H9 (cell line): ENCODE data around the gene TRPV5. TPM values are rescaled to one million over a fixed set of nuclear protein-coding genes. Genes with fewer than 3 reads are reported as not detected.

ENCODE experiments used
- DNase-seq: peaks from one replicate; pipeline ENCODE4 v3.0.0-alpha.2; 2017
- H2AFZ ChIP-seq: one replicate; pipeline ENCODE4 v1.6.1; 2013; ENCODE audit warnings: mild to moderate bottlenecking, low read length, control low read depth, moderate library complexity
- H2AK5ac ChIP-seq: 2 replicates; pipeline ENCODE4 v1.6.1; 2013; ENCODE audit warnings: low read length, control low read depth, mixed read lengths; ENCODE audit not compliant: insufficient read length
- H2BK120ac ChIP-seq: one replicate; pipeline ENCODE4 v1.6.1; 2013; ENCODE audit warnings: low read depth, mild to moderate bottlenecking, low read length, control low read depth, inconsistent platforms; ENCODE audit not compliant: poor library complexity, severe bottlenecking
- H2BK12ac ChIP-seq: 2 replicates; pipeline ENCODE4 v1.6.1; 2013; ENCODE audit warnings: low read length, control low read depth, mixed read lengths, low read depth; ENCODE audit not compliant: insufficient read length
- H2BK15ac ChIP-seq: 2 replicates; pipeline ENCODE4 v1.6.1; 2013; ENCODE audit warnings: low read depth, low read length, control low read depth
- H2BK20ac ChIP-seq: one replicate; pipeline ENCODE4 v1.6.1; 2013; ENCODE audit warnings: low read depth, mild to moderate bottlenecking, low read length, control low read depth, inconsistent platforms; ENCODE audit not compliant: poor library complexity, severe bottlenecking
- H2BK5ac ChIP-seq: 2 replicates; pipeline ENCODE4 v1.6.1; 2013; ENCODE audit warnings: low read length, control low read depth, mixed read lengths; ENCODE audit not compliant: insufficient read length
- H3K14ac ChIP-seq: 2 replicates; pipeline ENCODE4 v1.6.1; 2013; ENCODE audit warnings: low read length, control low read depth; ENCODE audit not compliant: insufficient read depth
- H3K18ac ChIP-seq: 2 replicates; pipeline ENCODE4 v1.6.1; 2013; ENCODE audit warnings: low read depth, mild to moderate bottlenecking, mixed read lengths, low read length, control low read depth; ENCODE audit not compliant: insufficient read length
- H3K23ac ChIP-seq: 2 replicates; pipeline ENCODE4 v1.6.1; 2013; ENCODE audit warnings: low read length, control low read depth, mixed read lengths, low read depth; ENCODE audit not compliant: insufficient read length
- H3K23me2 ChIP-seq: 2 replicates; pipeline ENCODE4 v1.6.1; 2013; ENCODE audit warnings: low read depth, mild to moderate bottlenecking, mixed read lengths, low read length, control low read depth; ENCODE audit not compliant: insufficient read length, poor library complexity, severe bottlenecking
- H3K27ac ChIP-seq: 2 replicates; pipeline ENCODE4 v1.5.1; 2013; ENCODE audit warnings: low read length, control low read depth, mixed read lengths, low read depth; ENCODE audit not compliant: insufficient read length
- H3K27me3 ChIP-seq: 2 replicates; pipeline ENCODE4 v1.6.1; 2013; ENCODE audit warnings: low read length, control low read depth, inconsistent platforms; ENCODE audit not compliant: insufficient read depth
- H3K4ac ChIP-seq: 2 replicates; pipeline ENCODE4 v1.6.1; 2013; ENCODE audit warnings: low read depth, mild to moderate bottlenecking, control low read depth, inconsistent platforms, low read length, moderate library complexity
- H3K4me1 ChIP-seq: 2 replicates; pipeline ENCODE4 v1.6.1; 2013; ENCODE audit warnings: low read length, control low read depth, inconsistent platforms; ENCODE audit not compliant: insufficient read depth
- H3K4me2 ChIP-seq: 2 replicates; pipeline ENCODE4 v1.6.1; 2013; ENCODE audit warnings: low read length, control low read depth, mixed read lengths; ENCODE audit not compliant: insufficient read length, insufficient read depth
- H3K56ac ChIP-seq: 2 replicates; pipeline ENCODE4 v1.6.1; 2013; ENCODE audit warnings: low read depth, mild to moderate bottlenecking, mixed read lengths, low read length, control low read depth; ENCODE audit not compliant: insufficient read length
- H3K79me1 ChIP-seq: 2 replicates; pipeline ENCODE4 v1.6.1; 2013; ENCODE audit warnings: low read depth, mild to moderate bottlenecking, moderate library complexity, low read length, control low read depth, inconsistent platforms; ENCODE audit not compliant: insufficient read depth, poor library complexity, severe bottlenecking
- H3K79me2 ChIP-seq: 2 replicates; pipeline ENCODE4 v1.6.1; 2013; ENCODE audit warnings: low read length, control low read depth, inconsistent platforms; ENCODE audit not compliant: insufficient read depth
- H3K9ac ChIP-seq: 2 replicates; pipeline ENCODE4 v1.6.1; 2013; ENCODE audit warnings: low read length, control low read depth, mixed read lengths; ENCODE audit not compliant: insufficient read length; ENCODE audit errors: extremely low read depth
- H3K9me3 ChIP-seq: one replicate; pipeline ENCODE4 v1.6.1; 2013; ENCODE audit warnings: low read depth, low read length, inconsistent platforms; ENCODE audit not compliant: control insufficient read depth
- H3T11ph ChIP-seq: one replicate; pipeline ENCODE4 v1.6.1; 2013; ENCODE audit warnings: mild to moderate bottlenecking, low read length, control low read depth, inconsistent platforms
- H4K20me1 ChIP-seq: one replicate; pipeline ENCODE4 v1.6.1; 2013; ENCODE audit not compliant: control insufficient read depth, insufficient read length, insufficient read depth
- H4K5ac ChIP-seq: 2 replicates; pipeline ENCODE4 v1.6.1; 2013; ENCODE audit warnings: low read depth, mild to moderate bottlenecking, mixed read lengths, low read length, control low read depth; ENCODE audit not compliant: insufficient read length
- H4K8ac ChIP-seq: replicated peaks from 2 replicates; pipeline ENCODE4 v1.6.1; 2013; ENCODE audit warnings: low read length, control low read depth, mixed read lengths, low read depth; ENCODE audit not compliant: insufficient read length
- H4K91ac ChIP-seq: 2 replicates; pipeline ENCODE4 v1.6.1; 2013; ENCODE audit warnings: low read depth, mild to moderate bottlenecking, moderate library complexity, mixed read lengths, low read length, control low read depth; ENCODE audit not compliant: insufficient read length
- H3K27ac Mint-ChIP-seq, 3 experiments: 2 replicates in 2 of 3; 3 replicates in 1 of 3; pipeline ENCODE4 v1.8.0; 2020 to 2021; ENCODE audit warnings: mixed read lengths in 3 of 3, mild to moderate bottlenecking in 1 of 3, moderate library complexity in 1 of 3
- H3K27me3 Mint-ChIP-seq: 2 replicates; pipeline ENCODE4 v1.8.0; 2021; ENCODE audit warnings: low read depth, mild to moderate bottlenecking, moderate library complexity, mixed read lengths
- H3K36me3 Mint-ChIP-seq, 3 experiments: 2 replicates in 2 of 3; 3 replicates in 1 of 3; pipeline ENCODE4 v1.8.0; 2020 to 2021; ENCODE audit warnings: low read depth in 3 of 3, mixed read lengths in 3 of 3; ENCODE audit not compliant: insufficient read depth in 1 of 3
- H3K4me1 Mint-ChIP-seq, 2 experiments: 2 replicates each; pipeline ENCODE4 v1.8.0; 2020; ENCODE audit warnings: mixed read lengths in 2 of 2
- H3K4me3 Mint-ChIP-seq, 2 experiments: 2 replicates in 1 of 2; 3 replicates in 1 of 2; pipeline ENCODE4 v1.8.0; 2020 to 2021; ENCODE audit warnings: mild to moderate bottlenecking in 2 of 2, mixed read lengths in 2 of 2, moderate library complexity in 1 of 2
- H3K9me3 Mint-ChIP-seq, 2 experiments: 2 replicates in 1 of 2; 3 replicates in 1 of 2; pipeline ENCODE4 v1.8.0; 2020; ENCODE audit warnings: mild to moderate bottlenecking in 2 of 2, mixed read lengths in 2 of 2, moderate library complexity in 1 of 2
- WGBS: extraction: QIAGEN DNeasy Blood & Tissue Kit; methylation state at CpG from one replicate; pipeline ENCODE4 v1.1.7; 2013; ENCODE audit warnings: missing lambda C conversion rate, low lambda C conversion rate, mixed read lengths; ENCODE audit not compliant: insufficient read length; ENCODE audit errors: extremely low coverage; 5-methylcytosine and 5-hydroxymethylcytosine counted together
- total RNA-seq: library from RNA; stranded (reverse); gene quantifications from 2 replicates; pipeline ENCODE4 v1.2.1, GENCODE V29; 2021
- TF ChIP-seq, protein P1 (sequence below): fragments of 200-600 bp; sonication (generic); conservative IDR thresholded peaks from 3 replicates; pipeline ENCODE4 v1.8.0; 2021; ENCODE audit warnings: antibody characterized with exemption, mild to moderate bottlenecking

TRPV5 gene
- total RNA-seq, 1 experiment from 2014 or later: not detected

DNA sequence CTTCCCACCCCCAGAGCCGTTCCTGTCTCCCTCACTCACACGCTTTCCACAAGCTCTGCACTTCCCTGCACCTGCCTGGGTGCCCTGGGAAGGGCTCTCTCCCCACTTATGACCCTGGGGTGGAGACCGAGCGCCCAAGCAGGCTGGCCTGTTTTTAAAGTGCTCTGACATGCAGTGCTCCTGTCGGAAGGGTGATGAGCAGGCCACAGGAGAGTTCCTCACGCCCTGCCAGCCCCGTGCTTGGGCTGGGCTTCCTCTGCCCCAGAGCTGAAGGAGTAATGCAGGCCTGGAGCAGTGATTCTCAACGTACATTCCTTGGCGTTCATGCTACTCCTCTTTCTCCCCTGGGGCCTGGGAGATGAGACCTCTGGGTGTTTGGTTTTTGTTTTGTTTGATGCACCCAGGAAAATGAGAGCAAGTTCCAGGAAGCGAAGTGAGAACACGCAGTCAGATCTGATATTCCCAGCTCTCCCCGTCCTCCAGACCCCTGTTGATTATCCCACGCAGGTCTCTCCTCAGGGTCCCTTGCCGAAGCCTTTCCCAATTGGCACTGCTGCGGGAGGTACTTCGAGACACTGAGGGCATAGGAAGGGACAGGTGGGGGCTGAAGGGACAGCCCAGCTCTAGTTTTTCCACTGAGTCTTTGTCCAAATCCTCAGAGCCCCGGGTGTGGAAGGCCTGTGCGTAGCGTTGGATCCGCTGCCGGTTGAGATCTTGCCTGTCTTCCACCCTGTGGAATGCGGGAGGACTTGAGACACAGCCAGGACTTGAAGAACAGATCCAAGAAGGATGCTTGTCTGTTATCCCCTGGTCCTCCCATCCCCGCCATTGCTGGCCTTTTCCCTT, 62.1 kb downstream of the TRPV5 start:
- Histone ChIP-seq H3K23ac (no peak overlapping the region), H2BK15ac (no peak overlapping the region), H4K91ac (no peak overlapping the region), H2AFZ (no peak overlapping the region), H2BK20ac (no peak overlapping the region), H3K56ac (no peak overlapping the region), H2AK5ac (no peak overlapping the region), H3K9me3 (no peaks in the 10 kb centered on the region), H3K9ac (no peak overlapping the region), H4K5ac (no peak overlapping the region), H2BK120ac (no peak overlapping the region), H3K27me3 (no peaks in the 10 kb centered on the region), H3K14ac (no peak overlapping the region), H2BK12ac (no peak overlapping the region), H3K4me2 (no peak overlapping the region), H3T11ph (no peak overlapping the region), H3K23me2 (no peaks in the 10 kb centered on the region), H3K27ac (no peak overlapping the region), H3K4me1 (no peaks in the 10 kb centered on the region), H4K20me1 (no peaks in the 10 kb centered on the region), H3K18ac (no peak overlapping the region), H4K8ac (no peak overlapping the region), H2BK5ac (no peak overlapping the region), H3K4ac (no peak overlapping the region), H3K79me1 (no peaks in the 10 kb centered on the region), H3K79me2 (no peaks in the 10 kb centered on the region)
- H3K4me3 Mint-ChIP-seq: no peak overlapping the region
- H3K27me3 Mint-ChIP-seq: peaks cover 6% of the 10 kb centered on the region
- WGBS: no CpG with 5 or more reads among the region's 23 CpGs
- H3K27ac Mint-ChIP-seq: peak overlapping the region in 1 of 3 experiments; percentile 80; a peak in 1 of 7 replicates
- peak; percentile 17 for DNase-seq
- H3K4me1 Mint-ChIP-seq: peaks cover under 1% of the 10 kb centered on the region in 2 experiments; a peak in 2 of 4 replicates
- H3K36me3 Mint-ChIP-seq: peaks cover 0 to 22% (median 11%) of the 10 kb centered on the region in 3 experiments; a peak in 6 of 7 replicates
- H3K9me3 Mint-ChIP-seq: peaks cover 0 to 9% of the 10 kb centered on the region in 2 experiments; a peak in 2 of 5 replicates
- TF ChIP-seq, protein P1, sequence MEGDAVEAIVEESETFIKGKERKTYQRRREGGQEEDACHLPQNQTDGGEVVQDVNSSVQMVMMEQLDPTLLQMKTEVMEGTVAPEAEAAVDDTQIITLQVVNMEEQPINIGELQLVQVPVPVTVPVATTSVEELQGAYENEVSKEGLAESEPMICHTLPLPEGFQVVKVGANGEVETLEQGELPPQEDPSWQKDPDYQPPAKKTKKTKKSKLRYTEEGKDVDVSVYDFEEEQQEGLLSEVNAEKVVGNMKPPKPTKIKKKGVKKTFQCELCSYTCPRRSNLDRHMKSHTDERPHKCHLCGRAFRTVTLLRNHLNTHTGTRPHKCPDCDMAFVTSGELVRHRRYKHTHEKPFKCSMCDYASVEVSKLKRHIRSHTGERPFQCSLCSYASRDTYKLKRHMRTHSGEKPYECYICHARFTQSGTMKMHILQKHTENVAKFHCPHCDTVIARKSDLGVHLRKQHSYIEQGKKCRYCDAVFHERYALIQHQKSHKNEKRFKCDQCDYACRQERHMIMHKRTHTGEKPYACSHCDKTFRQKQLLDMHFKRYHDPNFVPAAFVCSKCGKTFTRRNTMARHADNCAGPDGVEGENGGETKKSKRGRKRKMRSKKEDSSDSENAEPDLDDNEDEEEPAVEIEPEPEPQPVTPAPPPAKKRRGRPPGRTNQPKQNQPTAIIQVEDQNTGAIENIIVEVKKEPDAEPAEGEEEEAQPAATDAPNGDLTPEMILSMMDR: no peak
